GM19463 (cell line): ENCODE measurements around the gene PHACTR3.

Source experiments
- ATAC-seq: cut with Tn5 transposase; IDR thresholded peaks from one replicate; pipeline ENCODE4 v1.9.1; 2021; ENCODE audit warnings: mild to moderate bottlenecking, moderate library complexity; ENCODE audit not compliant: unreplicated experiment

Gene PHACTR3

DNA sequence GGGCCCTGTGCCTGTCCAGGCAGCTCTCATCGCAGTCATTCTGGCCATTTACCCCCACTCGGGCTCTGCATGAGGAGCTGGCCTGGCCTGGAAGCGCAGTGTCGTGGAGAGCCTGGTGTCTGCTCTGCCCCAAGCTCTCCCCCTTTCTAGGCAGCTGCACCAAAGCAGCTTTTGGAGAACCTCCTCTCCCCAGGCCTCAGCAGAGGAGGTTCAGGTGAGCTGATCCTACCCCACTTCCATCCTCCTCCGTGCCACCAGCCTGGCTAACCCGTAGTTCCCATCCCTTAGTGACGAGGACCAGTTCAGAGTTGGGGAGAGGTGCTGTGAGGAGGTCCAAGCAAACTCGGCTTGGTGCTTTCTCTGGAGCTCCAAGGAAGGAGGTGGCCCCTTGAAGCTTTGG is 30.5 kb upstream of the PHACTR3 start:
- no peak for ATAC-seq

DNA sequence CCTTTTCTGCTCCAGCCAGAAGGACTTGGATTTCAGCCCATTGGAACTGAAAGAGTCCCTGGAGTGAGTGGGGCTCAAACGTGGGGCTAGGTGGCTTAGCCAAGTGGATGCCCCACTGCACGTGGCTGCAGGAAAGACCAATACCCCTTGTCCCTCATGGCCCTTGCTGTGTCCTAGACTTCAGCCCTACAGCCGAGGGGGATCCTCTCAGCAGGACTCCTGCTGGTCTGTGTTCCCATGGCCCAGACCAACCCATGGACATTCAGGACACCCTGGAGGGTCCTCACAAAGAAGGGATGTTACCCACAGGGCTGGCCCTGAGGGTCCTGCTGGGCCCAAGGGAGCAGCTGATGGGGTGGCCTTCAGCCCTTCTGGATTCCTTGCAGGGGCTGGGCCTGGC is 30.0 kb upstream of the PHACTR3 start:
- ATAC-seq: no peak

DNA sequence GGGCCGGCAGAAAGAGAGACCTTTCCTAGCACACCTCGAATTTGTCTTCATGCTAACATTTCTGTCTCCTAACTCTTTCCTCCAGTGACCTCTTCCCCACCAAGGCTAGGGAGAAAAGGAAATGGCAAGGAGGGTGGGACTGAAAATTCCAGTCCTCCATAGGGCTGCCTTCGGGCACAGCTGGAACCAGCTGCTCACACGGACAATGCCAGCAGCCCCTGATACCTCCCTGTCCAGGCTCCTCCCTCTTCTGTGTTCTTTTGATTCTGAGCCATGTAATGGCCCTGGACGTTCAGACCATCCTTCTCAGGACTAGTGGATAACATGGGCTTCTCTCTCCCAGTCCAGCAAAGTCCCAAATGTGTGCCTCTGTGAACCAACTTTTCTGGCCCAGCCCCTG is 29.1 kb upstream of the PHACTR3 start:
- no peak for ATAC-seq

DNA sequence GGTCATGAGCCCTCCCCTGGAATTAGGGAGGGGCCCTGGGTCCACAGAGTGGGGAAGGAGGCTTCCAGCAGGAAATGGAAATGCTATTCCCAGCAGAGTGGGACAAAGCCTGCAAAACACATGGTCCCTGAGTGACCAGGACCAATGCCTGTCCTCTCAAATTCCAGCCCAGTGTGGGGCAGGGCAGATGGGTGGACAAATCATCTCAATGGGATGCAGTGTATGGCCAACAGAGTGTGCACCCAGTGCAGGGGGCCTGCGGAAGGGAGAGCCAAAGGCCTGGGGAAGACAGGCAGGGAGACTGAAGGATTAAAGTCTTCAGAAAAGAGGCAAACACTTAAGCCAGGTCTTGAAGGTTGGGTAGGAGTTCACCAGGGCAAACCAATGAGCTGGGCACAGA is 28.7 kb upstream of the PHACTR3 start:
- no peak for ATAC-seq

DNA sequence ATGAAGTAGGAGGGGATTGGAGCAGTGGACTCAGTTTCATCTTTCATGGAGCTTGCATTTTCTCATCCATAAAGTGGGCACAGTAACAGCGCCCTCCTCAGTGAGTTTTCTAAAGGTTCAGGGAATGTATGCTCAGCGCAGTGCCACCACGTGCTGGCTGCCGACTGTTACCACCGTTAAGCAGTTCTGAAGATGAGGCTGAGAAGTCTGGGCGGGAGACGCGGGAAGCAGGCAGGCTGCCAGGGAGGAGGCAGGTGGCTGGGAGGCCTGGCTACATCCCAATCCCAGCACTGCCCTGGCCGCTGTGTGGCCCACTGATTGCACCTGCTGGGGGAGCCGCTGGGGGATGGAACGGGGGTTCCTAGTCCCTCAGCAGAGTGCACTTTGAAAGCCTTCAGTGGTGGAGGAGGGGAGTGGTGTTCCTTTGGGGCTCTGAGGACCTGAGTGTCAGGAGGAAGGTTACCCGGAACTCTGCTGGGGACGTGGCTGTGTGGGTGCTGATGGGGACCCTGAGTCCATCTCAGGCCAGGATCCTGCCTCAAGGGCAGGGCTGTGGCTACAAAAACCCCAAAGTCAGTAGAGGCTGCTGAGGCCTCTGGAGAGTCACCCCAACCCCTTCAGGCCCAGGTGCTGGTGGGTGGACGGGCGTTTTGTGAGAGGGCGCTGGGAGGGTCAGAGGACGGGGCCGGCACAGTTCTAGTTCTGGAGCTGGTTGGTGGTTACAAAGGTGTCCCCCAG is 28.0 kb upstream of the PHACTR3 start:
- no peak for ATAC-seq

DNA sequence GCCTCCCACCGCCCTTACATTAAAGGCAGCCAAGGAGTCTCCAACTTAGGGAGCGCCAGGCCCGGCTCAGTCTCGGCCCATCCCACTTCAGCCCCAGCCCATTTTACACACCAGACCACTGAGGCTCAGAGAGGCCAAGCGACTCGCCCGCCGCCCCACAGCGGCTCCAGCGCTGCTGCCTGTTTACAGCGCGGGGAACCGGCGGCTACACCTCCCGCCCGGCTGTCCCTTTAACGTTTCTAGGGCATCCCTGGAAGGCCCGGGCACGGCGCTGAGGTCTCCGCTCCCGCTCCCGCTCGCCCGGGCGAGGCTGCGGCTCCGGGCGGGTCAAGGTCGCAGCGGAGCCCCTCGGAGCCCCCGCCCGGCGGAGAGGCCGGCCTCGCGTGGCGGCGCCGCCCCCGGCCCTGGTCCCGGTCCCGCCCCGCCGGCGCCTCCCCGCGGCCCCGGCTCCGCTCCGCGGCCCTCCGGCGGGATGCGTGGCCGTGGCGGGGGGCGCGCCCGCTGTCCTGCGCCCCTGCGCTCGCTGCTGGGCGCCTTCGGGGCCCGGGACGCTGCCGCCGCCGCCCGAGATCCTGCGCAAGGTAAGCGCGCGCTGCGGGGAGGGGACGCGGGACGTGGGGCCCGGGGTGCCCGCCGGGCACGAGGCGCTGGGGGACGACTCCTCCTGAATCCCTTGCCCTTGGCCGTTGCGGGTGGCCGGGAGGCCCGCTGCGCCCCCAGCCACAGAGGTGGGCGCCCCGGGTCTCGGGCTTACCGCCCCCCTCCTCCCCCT is 27.1 kb upstream of the PHACTR3 start:
- ATAC-seq: no peak

DNA sequence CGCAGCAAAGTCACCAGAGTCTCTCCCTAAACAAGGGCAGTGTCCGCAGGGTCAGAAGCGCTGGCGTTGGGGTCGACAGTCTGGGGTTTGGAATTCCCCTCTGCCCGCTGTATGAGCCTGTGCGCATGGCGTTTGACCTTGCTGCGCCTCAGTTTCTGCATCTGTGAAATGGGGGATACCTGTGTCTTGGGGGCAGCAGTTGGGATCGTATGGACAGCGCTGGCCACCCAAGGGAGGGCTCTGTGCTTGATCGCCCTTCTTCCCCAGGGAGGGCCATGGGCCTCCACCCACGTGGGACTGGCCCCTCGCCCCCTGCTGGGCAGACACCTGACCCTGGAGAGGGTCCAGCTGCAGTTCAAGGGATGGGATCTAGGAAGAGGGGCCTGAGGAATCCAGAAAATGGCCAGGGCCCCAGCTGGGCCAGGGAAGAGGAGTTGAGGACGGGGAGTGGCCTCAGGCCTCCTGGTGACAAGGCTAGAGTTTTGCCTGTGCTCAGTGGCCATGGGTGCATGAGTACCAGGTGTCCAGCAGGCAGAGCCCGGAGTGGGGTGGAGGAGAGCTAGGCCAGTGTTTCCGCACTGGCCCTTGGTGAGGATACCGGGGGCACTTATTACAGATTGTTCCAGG is 26.4 kb upstream of the PHACTR3 start:
- ATAC-seq: no peak

DNA sequence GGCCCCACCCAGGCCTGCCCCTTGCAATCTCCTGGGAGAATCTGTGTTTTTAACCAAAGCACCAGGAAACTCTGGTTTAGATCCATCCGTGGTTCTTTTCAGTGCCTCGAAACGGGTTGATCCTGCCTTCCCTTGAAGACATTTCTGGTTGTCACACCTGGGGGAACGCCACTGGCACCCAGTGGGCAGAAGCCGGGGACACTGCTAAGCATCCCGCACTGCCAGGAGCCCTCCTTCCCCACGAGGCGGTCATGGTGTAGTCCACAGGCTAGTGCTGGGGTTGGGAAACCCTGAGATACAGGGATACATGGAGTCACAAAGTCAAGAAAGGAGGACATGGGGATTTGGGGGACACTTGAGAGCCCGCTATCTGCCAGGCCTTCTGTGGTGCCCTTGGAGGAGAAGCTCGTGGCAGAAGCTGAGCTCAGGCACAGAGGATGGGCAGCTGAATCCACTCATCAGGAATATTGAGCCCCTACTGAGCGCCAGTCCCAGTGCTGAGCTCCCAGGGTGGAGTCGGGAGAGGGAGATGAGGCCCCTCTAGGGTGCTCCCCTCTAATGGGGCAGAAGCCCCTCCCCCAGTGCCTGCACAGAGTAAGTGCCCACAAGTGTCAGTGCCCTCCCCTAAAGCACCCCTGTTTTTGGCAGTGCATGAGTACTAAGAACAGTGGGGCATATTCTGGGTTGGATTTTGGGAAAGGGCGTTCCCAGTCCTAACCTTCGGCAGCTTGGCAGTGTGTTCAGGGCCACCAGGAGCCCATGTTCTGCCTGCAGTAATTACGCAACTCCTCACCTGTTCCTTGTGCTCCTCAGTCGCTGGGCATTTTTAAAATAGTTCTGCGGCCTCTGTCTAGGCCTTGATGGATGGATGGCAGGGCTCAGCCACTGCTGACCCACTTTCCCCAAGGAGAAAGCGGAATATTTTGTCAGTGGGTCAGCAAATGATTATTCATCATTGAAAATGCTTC is 25.6 kb upstream of the PHACTR3 start:
- no peak for ATAC-seq

DNA sequence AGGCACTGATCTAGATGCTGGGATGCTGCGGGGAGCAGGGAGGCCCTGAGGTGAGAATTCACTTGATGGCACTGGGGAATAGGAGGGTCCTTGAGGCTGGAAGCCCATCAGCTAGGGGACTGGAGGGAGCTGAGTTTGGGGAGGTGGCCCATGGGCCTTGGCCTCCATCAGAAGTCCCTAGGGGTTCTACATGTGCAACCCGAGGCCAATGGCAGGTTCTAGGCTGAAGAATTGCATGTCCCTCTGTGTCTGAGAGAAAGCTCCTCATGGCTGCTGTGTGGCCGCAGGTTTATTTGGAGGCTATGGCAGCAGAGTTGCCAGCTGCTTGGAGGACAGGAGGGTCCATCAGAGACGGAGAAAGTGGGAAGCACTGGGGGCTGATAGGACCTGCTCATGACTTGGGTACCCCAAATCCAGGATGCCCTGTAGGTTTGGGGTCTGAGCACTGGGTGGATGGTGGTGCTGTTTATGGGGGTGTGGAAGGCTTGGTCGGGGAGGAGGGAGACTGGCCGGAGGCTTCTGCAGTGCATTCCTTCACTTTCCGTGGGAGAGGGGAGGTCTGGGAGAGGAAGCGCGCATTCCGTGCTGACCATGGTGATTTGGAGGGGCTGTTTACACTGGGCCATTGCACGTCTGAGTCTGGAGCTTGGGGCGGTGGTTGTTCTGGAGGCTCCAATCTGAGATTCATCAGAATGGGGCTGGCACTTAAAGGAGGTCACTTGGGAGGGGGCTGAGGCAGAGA is 24.8 kb upstream of the PHACTR3 start:
- no peak for ATAC-seq

DNA sequence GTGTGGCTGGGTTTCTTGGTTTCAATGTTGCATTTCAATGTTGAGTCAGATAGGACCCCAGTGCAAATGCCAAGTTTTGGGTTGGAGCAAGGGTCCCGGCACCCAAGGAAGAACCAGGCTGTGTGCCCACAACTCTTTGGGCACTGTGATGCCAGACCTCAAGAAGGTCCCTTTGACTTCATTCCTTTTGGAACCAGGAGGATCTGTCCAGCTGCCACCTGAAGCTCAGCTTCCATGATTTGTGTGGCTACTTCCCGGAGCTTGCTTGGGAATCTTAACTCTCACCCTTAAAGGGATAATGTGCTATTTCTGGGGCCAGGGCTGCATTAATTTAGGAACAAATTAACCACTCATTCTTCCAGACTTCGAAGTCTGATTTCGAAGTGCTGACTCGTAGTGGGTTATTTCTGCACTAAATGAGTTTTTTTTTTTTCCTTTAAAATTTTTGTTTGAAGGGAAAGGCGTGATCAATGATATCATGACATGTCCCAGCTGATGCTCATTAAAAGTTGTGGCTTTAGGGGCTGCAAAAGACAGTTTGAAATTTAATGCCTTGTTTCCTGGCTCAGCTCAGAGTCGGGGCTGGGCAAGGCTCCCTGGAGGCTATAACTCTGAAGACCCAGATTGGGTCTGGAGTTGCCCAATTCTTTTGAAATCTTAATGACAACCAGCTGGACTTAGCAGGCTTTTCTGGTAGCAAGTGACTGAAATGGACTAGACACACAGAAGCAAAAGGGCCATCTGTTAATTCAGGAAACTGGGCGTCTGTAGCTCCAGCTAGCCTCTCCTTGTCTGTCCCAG is 24.0 kb upstream of the PHACTR3 start:
- ATAC-seq: no peak

DNA sequence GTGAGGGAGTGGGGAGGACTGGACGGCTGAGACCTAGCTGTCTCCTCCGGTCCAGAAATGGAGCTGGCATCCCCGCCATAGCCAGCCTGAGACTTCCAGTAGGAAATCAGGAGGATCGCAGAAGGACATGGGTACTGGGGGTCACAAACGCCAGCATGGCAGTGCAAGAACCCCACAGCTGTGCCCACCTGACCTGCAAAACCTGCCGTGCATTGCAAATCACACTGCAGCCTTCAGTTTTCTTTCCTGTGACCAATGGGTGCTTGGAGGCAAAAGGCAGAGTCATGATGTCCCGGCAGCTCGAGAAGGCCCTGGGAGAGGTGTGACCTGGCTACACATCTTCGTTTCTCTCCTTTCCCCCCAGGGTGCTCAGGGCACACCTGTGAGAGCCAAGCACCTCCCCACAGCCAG is 23.3 kb upstream of the PHACTR3 start:
- no peak for ATAC-seq

DNA sequence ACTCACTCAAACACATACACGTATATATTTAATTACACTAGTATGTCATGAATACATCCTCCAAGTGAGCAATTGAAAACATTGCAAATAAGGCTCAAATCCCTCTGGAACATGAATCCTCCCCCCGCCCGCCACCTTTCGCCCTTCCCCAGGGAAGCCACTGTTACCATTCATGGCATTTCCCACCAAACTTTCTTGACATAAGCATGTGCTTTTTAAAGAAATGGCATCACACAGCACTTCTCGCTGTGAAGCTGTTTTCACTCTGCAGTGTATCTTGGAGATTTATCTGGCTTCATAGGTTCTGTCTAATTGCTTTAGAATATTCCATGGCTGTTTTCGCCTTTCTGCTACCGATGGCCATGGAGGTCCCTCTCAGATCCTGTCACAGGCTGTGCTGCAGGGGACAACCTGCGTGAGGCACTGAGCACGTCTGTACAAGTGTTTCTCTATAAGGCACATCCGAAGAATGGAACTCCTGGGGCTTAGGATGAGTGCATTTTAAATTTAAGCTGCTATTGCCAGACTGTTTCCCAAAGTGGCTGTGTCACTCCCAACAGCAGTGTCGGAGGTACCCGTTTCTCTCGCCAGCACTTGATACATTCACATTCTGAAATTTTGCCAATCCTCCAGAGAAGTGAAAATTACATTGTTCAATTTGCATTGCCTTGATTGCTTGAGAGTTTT is 22.2 kb upstream of the PHACTR3 start:
- no peak for ATAC-seq

DNA sequence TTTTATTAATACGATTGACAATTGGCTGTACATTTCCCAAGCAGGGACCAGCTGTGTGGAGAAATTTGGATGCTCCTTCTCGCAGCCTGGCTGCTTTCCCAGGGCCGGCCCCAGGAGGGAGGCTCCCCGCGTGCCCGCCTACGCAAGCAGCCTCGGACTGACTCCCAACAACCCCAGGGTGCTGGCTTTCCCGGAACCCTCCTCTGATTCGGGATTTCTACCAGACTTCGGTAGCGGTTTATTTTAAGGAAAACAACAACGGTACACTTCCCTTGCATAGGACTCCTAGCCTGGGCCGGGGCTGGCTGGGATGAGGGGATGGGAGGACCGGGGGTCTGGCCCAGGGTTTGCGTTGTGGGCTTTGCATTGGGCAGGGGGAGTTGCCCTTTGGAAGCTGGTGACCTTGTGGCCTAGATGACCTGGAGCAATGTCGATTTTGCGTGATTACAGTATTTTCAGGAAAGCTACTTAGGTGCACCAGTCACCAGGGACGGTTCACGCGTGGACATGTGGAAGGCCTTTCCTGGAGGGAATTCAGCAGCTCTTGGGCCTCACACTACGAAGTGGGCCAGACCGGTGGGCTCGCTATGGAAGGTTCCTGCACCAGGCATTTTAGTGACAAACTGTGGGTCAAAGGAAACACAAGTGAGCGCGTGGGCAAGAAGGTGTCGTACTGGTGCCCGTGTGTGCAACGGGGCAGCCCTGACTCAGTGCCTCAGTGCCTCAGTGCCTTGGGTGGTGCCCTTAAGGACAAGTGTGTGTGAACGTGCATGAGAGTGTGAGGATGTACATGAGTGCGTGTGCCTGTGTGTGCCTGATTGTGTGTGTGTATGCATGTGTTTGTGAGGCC is 20.7 kb upstream of the PHACTR3 start:
- ATAC-seq: no peak

DNA sequence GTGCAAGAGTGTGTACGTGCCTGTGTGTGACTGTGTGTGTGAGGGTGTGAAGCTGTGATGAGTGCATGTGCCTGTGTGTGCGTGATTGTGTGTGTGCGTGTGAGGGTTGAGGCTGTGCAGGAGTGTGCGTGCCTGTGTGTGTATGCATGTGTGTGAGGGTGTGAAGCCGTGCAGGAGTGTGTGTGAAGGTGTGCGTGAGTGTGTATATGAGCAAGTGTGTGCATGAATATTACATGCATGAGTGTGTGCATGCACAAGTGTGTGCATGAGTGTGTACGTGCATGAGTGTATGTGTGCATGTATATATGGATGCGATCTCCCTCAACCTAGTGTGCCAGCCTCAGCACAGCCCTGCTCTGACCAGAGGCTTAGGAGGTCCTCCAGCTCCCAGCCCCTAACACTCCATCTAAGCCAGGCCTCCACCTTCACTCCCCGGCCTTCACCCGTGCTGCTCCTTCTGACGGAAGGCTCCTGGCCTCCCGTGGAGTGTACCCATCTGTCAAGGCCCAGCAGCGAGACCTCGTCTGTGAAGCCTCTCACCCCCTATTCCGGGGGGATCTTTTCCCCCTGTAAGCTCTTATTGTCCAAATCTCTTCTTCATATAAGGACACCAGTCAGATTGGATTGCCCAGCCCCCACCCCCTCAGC is 19.9 kb upstream of the PHACTR3 start:
- no peak for ATAC-seq

DNA sequence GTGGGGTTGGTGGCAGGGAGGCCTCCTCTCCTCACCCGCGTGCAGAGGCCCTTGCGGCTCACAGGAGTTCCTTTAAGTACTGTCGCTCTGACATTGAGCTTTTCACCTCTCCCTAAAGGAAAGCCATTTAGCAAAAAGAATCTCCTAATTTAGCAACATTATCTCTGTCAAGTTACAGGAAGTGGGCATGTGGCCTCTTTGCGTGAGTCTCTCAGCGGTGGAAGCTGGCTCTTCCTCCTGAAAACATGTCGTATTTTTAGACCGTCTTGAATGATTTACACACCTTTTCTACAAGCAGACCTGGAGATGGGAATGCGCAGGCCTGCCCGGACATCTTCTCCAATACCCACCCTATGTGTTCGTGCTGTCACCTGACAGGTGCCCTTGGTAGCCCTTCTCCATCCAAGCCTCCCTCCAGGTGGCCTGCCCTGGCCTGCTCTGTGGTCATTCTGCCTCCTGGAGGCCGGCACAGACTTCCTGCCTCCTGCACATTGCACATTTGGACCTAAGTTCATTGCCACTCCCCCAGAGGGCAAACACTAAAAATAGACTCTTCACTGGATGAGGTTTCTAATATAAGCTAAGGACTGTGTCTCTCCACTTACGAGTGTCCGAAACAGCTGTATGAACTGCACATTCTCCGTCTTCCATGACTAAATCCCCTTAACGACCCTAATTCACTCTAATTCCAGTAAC is 18.5 kb upstream of the PHACTR3 start:
- ATAC-seq: no peak

DNA sequence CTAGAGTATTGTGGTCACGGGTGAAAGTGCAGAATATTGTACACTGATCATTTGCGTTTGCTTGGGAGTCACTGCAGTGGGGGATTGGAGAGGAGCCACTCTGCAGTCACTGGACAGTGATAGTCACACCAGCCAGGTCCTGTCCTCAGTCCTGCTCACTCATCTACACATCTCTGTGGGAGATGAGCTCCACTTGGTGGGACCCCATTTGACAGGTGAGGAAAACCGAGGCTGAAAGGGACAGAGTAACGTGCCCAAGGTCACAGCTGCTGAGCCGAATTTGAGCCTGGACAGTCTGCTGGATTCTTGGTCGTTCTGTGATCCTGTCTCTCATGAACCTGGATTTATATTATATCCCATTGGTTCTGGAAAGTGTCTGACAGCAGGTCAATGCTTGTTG is 17.7 kb upstream of the PHACTR3 start:
- ATAC-seq: no peak

DNA sequence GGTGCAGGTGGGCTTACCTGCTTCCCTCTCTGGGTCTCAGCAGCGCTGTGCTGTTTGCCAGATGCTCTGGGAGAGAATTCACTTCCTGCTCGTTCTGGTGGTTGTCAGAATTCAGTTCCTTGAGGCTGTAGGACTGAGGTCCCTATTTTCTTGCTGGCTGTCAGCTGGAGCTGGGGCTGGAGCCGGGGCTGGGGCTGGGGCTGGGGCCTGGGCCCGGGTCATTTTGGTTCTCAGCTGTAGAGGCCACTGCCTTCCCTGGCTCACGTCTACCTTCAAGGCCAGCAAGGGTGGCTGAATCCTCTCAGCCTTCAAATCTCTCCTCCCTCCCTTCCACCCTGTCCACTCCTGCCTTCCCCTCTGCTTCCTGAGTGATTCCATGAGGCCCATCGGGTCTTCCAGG is 16.8 kb upstream of the PHACTR3 start:
- ATAC-seq: no peak
